Stimulated activated naive CD4-positive, alpha-beta T cell treated with Interleukin-2 at 50 U/mL for 16 hours (primary cell): ENCODE measurements around the gene EDN2.

Experiments used
- DNase-seq: peaks from one replicate; lab custom pipeline; 2025; lab: John Stamatoyannopoulos, UW

The EDN2 gene

DNA sequence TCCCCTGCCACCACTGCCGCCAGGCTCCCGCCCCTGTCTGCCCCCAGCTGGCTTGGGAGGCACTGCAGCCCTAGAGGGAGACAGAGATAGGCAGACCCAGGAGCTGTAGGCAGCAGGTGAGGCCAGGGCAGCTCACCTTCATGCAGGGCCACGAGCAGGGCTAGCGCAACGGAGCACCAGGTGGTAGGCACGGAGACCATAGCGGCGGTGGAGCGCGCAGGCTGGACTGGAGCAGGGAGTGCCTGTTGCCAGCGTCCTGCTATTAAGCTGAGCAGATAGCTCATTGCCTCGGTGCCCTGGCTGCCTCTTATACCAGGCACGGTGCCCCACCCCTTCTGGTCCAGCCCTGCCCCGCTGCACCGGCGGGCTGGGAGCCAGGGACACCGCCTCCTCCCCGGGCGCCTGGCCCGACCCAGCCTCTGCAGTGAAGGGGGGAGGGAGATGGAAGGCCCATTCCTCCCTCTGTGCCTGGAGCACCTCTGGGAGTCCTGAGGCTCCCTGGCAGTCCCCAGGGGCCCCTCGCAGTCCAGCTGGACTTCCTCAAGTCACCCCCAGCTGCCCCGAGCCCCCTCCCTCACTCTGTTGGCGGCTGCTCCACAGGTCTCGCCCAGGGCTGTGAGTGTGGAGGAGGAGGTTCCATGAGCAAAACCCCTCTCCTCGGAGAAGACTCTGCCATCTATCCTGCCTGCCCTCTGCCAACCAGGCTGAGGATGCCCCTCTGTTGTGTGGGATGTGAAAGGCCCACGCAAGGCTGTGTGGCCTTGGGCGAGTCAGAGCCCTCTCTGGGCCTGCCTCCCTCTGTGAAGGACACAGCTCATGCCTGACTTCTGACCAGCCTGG is at the start of gene EDN2:
TSS of gene EDN2 (minus strand) at position 282 of the 840 bp plus-strand sequence. CDS start at position 200, 82 bp downstream.
- no peak for DNase-seq

DNA sequence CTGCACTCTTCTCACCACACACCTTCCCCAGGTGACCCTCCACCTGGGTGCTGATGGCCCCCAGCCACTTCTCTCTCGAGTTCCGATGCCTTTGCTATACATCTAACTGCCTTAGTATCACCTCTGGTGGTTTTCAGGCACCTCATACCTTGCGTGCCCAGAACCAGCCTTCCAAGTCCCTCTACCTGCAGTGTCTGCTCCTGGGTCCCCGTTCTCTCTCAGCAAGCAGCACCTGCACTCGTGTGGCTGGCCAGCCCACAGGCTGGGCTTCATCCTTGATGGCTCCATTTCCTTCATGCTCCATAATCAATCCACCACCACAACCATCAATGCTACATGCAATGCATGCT is 49.2 kb upstream of the EDN2 start:
- DNase-seq: no peak

DNA sequence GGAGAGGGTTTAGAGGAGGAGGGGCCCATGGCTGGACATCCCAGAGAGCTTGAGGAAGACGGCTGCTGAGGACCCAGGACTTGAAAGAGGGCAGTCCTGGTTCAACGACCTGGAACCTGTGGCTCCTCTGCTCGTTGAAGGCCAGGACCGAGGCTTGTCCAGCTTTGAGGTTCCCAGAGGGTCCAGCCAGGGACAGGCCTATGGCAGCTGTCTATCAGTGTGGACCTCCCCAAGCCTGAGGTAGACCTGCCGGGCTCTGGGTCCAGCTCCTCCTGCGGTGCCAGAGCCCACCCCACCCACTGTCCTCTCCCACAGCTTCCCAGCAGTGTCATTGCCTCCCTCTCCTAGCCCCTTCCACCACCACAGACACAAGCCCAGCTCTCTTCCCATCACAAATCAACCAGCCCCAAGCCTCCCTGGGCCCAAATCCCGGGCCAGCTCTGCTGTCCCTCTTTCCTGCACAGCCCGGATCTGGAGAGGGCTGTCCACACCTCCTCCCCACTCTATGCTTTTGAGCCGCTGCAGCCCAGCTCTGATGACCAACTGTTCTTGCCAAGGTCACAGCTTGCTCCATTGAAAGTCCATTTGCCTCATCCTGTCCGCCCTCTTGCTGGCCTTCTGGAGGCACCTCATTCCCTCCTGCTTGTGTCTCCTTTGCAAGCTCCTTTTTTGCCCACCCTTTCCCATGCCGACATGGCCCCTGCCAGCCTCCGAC is 48.7 kb upstream of the EDN2 start:
- no peak for DNase-seq

DNA sequence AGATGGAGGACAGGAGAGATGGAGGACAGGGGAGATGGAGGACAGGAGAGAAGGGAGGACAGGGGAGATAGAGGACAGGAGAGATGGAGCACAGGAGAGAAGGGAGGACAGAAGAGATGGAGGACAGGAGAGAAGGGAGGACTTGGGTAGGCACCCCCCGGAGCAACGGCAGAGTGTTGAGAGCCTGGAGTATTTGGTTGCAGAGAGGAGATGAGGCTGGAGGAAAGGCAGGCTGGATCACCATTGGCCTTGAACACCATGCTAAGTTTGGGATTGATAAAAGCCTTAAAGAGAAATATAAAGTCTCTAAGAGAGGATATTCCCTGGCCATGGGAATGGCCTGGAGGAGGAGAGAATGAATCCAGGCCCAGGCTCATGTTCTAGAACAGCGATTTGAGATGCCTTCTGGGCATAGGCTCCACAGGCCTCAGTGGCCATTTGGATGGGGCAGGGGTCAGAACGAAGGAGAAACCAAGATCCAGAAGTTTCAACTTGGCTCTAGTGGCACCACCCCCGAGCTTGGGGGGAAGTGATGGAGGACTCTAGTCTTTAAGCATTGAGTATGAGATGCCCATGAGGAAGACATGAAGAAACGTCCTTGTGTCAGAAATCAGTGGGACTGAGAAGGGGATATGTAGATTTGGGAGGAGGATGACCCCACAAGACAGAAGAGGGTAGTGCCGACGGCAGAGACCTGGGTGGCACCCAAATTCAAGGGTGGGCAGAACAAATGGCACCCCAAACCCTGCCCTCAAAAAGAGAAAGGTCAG is 47.9 kb upstream of the EDN2 start:
- DNase-seq: no peak

DNA sequence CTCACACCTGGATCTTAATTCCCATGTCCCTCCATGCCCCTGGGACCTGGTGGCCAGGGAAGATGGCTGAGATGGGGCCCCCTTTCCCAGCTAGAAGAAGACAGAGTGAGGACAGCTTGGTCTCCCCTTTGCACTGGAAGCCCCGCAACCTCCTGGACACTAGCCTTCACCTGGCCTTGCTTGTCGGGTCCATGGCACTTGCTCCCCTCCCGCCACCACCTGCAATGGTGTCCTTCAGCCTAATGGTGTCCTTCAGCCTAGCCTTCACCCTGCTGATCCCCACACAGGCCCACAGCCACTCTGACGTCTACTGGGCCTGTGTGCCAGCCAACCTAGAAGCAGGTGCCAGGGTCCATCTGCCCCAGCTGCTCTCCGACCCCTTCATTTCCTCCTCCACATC is 45.9 kb upstream of the EDN2 start:
- DNase-seq: no peak

DNA sequence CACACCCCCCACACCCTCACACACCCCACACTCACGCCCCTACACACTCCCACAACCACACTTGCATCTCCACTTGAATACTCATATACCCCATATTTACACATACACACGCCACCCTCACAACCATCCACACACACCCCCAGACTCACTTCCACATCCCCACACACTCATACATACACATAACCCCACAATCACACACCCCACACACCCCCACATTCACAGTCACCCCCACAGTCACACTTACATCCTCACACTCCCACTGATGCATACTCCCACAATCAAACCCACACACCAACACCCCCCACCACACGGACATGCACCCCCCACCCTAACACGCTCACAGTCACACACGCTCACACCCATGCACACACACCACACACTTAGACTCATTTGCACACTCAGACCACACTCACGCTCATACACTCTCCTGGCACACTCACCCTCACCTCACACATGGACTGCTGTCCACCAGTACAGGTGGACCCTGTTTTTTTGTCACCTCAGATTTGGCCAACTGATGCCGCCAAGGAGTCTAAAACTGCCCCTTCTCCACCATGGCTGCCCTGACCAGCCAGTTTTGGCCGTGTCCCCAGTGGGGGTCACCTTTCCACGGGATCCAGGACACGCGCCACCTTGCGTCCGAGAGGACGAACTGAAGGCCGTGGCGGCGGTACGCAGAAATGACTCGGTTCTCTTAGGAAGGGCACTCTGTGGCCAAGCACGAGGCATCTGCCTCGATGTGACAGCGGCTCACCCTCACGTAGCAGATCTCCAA is 45.3 kb upstream of the EDN2 start:
- DNase-seq: no peak

DNA sequence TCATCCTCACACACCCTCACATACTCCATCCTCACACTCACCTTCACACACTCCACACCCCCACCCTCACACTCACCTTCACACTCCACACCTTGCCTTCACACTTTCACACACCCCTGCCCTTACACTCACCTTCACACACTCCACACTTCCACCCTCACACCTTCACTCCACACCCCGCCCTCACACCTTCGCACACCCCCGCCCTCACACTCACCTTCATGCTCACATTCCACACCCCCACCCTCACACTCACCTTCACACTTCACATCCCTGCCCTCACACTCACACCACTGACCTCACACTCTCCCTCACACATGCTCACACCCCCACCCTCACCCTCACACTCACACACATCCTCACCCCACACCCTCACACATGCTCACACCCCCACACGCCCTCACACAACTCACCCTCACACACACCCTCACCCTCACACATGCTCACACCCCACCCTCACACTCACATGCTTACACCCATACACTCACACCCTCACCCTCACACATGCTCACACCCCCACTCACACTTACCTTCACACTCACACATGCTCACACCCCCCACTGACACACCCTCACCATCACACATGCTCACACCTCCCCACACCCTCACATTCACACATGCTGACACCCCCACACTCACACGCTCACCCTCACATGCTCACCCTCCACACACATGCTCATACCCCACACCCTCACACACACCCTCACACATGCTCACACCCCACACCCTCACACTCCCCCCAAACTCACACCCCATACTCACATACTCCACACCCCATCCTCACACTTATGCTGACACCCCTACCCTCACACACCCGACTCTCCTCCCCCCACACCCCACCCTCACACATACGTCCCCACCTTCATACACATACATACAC is 44.5 kb upstream of the EDN2 start:
- no peak for DNase-seq

DNA sequence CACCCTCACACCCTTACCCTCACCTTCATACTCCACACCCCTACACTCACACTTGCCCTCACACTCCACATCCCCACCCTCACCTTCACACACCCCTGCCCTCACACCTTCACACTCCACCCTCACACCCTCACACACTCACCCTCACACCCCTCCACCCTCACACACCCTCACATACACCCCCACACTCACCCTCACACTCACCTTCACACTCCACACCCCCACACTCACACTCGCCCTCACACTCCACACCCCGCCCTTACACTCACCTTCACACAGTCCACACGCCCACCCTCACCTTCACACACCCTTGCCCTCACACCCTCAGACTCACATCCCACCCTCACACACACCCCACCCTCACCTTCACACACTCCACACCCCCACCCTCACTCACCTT is 43.6 kb upstream of the EDN2 start:
- DNase-seq: no peak

DNA sequence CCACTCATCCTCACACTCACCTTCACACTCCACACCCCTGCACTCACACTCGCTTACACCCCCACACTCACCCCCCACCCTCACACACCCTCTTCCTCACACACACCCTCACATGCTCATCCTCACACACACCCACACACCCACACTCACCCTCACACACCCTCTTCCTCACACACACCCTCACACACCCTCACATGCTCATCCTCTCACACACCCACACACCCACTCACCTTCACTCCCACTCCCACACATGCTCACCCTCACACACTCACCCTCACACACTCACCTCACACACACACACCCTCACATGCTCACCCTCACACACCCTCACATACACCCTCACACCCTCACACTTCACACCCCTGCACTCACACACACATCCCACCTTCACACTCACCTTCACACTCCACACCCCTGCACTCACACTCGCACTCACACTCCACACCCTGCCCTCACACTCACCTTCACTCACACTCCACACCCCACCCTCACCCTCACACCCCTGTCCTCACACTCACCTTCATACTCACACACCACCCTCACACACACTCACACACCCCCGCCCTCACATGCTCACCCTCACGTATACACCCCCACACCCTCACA is 42.6 kb upstream of the EDN2 start:
- DNase-seq: no peak

DNA sequence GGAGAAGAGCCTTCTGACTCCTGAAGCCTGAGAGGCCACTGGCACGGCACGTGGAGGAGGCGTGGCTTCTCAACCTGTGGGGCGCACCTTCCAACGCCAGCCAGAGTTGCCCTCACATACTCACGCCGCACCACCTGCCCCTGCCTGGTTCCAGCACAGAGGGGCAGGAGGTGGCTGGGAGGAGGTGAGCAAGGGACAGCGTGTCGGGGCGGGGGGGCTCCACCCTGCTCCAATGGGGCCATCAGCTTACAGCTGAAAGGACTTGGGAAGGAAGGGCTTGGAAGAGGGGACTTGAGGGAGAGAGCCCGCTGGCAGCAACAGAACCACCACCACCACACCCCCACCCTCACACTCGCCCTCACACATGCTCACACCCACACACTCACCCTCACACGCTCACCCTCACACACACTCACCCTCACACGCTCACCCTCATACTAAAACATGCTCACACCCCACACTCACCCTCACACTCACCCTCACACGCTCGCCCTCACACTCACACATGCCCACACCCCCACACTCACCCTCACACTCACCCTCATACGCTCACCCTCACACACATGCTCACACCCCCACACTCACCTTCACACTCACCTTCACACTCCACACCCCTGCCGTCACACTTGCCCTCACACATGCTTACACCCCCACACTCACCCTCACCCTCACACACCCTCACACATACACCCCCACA is 41.6 kb upstream of the EDN2 start:
- no peak for DNase-seq

DNA sequence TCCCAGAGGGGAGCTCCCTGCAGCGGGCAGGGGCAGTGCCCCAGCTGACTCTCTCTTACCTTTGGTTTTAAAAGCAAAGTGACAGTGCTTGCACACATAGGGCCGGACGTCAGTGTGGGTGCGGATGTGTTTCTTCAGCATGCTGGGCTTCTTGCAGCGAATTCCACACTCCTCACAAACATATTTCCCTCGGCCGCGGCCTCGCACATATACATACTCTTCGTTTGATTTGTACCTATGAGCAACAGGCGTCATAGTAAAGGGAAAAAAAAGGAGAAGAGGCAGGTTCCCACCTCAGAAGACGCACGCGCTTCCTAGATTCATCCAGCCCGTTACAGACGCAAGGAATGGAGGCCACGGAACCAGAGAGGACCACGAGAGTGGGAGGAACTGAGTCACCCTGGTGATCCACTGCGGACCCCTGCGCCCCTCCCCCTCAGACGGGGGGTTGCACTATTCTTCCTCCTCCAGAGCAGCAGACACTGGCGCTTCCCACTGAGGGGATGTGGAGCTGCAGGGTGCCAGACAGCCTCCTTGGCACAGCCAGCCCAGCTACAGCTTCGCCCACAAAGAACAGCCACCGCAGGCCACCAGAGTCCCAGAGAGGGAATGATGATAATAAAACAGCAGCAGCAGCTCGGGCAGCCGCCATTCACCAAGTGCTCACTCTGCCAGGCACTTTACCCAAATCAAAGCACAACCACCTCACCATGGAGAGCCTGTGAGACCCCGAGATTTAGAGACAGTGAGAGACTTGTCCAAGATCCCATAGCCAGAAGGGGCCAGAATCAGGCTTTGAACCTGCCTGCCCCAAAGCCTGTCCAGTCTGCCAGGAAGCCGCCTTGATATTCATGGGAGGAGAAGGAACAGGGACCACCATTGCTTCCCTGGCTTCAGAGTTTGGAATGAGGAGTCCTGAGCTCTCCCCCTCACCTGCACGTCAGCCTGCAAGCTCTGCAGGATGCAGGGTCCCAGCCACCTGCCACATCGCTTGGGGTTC is 40.5 kb upstream of the EDN2 start:
- no peak for DNase-seq

DNA sequence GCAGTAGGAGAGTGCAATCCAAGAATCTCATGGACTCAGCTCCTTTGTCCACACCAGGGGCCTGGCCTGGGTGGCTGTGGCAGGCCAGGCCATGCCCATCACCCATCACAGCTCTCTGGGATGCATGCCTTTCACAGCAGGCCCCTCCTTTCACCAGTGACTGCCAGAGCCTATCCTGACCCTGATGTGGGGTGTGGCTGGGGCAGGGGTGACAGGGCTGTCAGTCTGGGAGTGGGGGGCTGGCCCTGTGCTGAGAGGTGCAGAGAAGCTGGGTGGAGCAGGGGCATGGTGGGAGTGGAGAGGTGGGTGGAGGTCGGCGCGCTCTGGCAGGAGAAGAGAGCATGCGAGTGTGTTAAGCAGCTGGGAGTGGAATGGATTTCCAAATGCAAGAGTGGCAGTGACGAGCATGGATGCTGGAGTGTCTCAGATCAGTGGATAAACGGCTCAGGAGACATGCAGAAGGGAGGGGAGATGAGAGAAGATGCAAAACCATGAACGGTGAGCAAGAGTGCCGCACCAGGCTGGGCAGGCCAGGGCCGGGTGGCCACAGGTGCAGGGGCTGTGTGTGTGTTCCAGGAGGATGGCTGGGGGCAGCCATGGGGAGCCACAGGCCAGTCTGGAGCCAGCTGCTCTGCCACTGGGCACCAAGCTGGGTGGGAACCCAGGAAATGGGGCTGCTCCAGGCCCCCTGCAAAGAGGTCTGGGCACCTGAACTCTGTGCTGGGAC is 39.6 kb upstream of the EDN2 start:
- no peak for DNase-seq

DNA sequence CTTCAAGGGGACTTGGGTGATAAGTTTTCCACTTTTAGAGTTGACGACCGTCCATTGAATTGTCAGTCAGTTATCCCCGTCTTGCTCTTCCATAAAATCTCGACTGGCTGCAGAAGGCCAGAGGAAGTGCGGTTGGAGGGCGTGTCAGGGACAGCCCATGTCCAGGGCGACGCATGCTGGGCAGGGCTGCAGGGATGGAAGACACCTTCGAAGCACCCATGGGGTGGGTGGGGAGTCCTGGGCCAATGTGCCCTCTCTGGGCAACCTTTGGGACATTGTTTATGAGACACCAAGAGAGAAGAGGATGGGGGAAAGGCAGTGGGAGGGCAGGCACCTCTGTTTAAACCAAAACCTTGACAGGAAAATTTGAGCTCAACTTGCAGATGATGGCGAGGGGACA is 38.6 kb upstream of the EDN2 start:
- no peak for DNase-seq

DNA sequence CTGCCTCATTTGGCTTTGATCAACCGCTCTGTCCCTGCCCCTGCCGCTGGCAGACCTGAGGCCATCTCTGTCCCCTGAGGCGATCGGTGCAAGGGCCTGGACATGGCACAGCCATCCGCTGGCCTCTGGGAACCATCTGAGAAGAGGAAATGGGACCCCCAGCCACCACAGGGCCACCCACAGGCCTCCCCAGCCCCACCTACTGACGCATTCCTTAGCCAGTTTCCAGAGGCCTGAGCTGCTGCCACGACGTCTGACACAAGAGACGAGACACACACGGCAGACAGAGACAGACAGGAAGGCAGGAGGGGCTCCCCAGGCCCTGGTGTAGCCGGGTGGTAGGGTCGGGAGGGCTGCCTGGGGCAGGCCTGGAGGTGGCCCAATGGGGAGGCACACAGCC is 37.3 kb upstream of the EDN2 start:
- no peak for DNase-seq

DNA sequence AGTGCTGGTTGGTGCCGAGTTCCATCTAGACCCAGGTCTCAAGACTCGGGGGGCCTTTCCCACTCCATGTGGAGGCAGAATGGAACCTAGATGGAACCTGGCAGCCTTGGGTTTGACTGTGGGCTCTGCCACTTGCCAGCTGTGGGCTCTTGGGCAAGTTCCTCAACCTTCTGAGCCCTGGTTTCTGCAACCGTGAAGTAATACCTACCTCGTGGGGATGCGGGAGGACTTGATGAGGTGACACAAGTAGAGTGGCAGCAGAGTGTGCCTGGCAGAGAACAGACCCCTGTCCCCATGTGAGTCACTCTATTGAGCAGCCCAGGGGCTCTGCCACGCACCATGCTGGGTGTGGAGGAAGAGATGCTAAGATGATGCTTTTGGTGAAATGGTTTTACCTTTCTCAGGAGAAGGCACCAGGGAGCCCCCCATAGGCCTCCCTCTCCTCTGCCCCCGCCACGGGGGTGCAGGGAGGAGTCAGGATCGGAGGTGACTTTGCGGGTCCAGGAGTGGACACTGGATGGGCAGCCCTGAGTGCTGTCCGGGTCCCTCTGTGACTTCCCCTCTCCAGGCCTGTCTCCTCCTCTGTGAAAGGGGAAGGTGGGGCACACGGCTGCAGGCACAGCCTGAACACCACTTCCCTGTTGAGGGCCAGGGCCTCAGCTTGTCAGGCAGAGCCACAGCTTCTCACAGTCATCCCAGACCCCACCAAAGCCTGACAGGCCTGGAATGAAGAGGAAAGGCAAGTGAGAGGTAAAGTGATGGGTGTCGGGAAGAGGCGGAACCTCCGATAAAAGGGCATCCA is 36.7 kb upstream of the EDN2 start:
- DNase-seq: no peak

DNA sequence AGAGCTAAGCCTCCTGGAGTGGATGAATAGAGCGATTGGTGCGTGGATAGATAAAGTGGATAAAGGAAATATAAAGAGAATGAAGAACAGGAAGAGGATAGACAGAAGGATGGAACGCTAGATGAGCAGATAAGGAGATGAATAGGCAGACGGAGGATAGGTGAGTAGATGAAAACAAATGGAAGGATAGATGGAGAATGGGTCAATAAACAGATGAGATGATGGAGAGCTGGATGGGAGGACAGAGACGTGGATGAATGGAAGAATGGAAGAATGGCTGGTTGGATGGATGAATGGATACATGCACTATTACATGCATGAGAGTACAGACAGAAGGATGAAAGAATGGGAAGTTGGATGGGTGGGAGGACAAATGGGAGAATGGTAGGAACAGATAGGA is 35.2 kb upstream of the EDN2 start:
- DNase-seq: no peak

DNA sequence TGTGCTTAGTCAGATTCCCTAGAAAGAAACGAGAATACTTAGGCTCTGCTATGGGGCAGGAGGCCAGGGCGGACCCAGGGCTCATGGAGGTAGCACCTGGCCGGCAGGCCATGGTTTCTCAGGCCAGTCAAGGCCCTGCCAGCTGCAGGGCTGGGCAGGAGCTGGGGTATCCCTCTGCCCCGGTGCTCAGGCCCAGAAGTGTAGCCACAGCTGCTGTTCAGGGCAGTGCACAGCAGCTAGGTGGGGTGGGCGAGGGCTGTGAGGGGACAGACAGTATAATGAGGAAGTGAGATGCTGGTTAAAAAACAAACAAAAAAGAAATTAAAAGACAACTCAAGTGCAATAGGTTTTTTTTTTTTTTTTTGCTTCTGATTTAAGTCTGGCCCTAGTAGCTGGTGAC is 34.0 kb upstream of the EDN2 start:
- no peak for DNase-seq
